HL-60 (cell line): Measurements from ENCODE around the gene RAMACL.

Experiments used
- DNase-seq, 2 experiments: peaks; one replicate each; pipeline ENCODE4 v3.0.0-alpha.2; 2010 to 2020; ENCODE audit warnings: low read depth in 1 of 2, low spot score in 1 of 2
- H3K27ac ChIP-seq: fragments of 250-450 bp; sonication (Bioruptor Pico); replicated peaks from 2 replicates; pipeline ENCODE4 v1.5.1; 2020; ENCODE audit warnings: mild to moderate bottlenecking, moderate library complexity
- H3K27me3 ChIP-seq: fragments of 250-450 bp; sonication (Bioruptor Pico); 2 replicates; pipeline ENCODE4 v1.5.1; 2021; ENCODE audit warnings: mild to moderate bottlenecking, moderate library complexity; ENCODE audit not compliant: insufficient read depth, poor library complexity, severe bottlenecking
- H3K4me3 ChIP-seq: replicated peaks from 2 replicates; pipeline ENCODE4 v1.5.1; 2011; ENCODE audit warnings: mild to moderate bottlenecking, control low read depth, low read length; ENCODE audit not compliant: insufficient read depth
- GABPA ChIP-seq: IDR thresholded peaks from 2 replicates; pipeline ENCODE4 v1.6.1; 2012; ENCODE audit warnings: low read depth
- POLR2AphosphoS5 ChIP-seq: IDR thresholded peaks from 2 replicates; pipeline ENCODE4 v1.6.1; 2012; ENCODE audit warnings: low read depth
- REST ChIP-seq: IDR thresholded peaks from 2 replicates; pipeline ENCODE4 v1.6.1; 2012; ENCODE audit warnings: low read depth; ENCODE audit not compliant: insufficient replicate concordance
- SPI1 ChIP-seq: IDR thresholded peaks from 2 replicates; pipeline ENCODE4 v1.6.1; 2012; ENCODE audit warnings: low read depth, mild to moderate bottlenecking, borderline replicate concordance
- TF ChIP-seq, protein P1 (sequence below): IDR thresholded peaks from one replicate; pipeline ENCODE4 v1.5.1; 2011; ENCODE audit warnings: low read length, control low read depth, inconsistent platforms; ENCODE audit not compliant: insufficient read depth

RAMACL gene

DNA sequence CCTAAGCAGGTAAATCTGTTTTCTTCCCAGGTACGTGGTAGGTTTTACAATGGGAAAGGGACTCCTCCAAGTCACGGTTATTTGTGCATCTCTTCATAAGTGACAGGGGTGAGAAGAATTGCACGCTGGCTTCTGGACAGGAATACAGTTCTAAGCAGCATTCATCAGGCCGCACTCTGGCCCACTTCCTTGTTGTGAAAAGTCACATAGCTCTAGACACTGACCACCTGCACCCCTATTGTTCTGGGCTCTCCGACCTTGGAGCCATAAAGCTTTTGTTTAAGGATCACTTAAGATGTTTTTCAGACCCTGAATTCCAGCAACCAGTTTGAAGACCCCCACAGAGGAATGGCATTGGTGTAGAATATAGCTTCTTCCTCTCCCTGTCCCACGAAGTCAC lies 31.4 kb downstream of the RAMACL start:
- no peak overlapping the region for H3K27ac ChIP-seq
- no peaks in the 10 kb centered on the region for H3K27me3 ChIP-seq
- TF ChIP-seq POLR2AphosphoS5 (no peak), SPI1 (no peak), GABPA (no peak), REST (no peak)
- TF ChIP-seq, protein P1, sequence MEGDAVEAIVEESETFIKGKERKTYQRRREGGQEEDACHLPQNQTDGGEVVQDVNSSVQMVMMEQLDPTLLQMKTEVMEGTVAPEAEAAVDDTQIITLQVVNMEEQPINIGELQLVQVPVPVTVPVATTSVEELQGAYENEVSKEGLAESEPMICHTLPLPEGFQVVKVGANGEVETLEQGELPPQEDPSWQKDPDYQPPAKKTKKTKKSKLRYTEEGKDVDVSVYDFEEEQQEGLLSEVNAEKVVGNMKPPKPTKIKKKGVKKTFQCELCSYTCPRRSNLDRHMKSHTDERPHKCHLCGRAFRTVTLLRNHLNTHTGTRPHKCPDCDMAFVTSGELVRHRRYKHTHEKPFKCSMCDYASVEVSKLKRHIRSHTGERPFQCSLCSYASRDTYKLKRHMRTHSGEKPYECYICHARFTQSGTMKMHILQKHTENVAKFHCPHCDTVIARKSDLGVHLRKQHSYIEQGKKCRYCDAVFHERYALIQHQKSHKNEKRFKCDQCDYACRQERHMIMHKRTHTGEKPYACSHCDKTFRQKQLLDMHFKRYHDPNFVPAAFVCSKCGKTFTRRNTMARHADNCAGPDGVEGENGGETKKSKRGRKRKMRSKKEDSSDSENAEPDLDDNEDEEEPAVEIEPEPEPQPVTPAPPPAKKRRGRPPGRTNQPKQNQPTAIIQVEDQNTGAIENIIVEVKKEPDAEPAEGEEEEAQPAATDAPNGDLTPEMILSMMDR: no peak
- no peak for DNase-seq
- no peak overlapping the region for H3K4me3 ChIP-seq

- TF ChIP-seq POLR2AphosphoS5: no peak
- no peak for TF ChIP-seq GABPA
- no peak overlapping the region for H3K4me3 ChIP-seq
- H3K27ac ChIP-seq: no peak overlapping the region
- no peak for DNase-seq
- no peaks in the 10 kb centered on the region for H3K27me3 ChIP-seq
These were observed 32.2 kb downstream of the RAMACL start for GRCh38 chr6:166554316-166554715.

- no peak overlapping the region for H3K4me3 ChIP-seq
- no peak overlapping the region for H3K27ac ChIP-seq
- no peaks in the 10 kb centered on the region for H3K27me3 ChIP-seq
- no peak for DNase-seq
- no peak for TF ChIP-seq POLR2AphosphoS5
- TF ChIP-seq GABPA: no peak
- TF ChIP-seq, protein P1: no peak
- no peak for TF ChIP-seq SPI1
- TF ChIP-seq REST: no peak
These were observed 32.8 kb downstream of the RAMACL start for GRCh38 chr6:166553563-166554271.

DNA sequence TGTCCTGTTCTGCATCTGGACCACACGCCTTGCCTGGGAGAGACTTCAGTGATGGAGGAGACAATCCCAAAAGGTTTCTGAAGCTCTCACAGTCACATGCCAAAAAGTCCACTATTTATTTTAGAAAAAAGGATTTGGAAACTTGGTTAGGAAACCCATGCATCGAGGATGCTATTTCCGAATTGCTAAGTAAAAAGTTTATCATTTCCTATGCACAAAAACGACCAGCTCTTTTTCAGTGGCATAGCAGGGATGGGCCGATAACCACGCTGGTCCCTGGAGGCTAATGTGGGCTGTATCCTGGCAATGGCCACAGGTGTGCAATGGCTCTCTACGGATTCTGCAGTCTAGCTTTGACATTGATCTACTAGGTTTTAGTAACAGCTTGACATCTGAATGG lies 33.9 kb downstream of the RAMACL start:
- DNase-seq: no peak
- no peak overlapping the region for H3K4me3 ChIP-seq
- no peak for TF ChIP-seq GABPA
- TF ChIP-seq SPI1: no peak
- TF ChIP-seq, protein P1: no peak
- TF ChIP-seq REST: no peak
- no peak for TF ChIP-seq POLR2AphosphoS5
- H3K27me3 ChIP-seq: no peaks in the 10 kb centered on the region
- no peak overlapping the region for H3K27ac ChIP-seq
